Measurements from ENCODE around the gene UPP2.

The UPP2 gene

GRCh38 chr2:158094487-158095092 lies 7.1 kb upstream of the UPP2 start:
- Histone ChIP-seq H3K27me3 (ENCODE audit: control insufficient read depth, low read length) (no peaks in the 10 kb centered on the region), H3K4me1 (ENCODE audit: control insufficient read depth, low read length) (no peaks in the 10 kb centered on the region), H3K36me3 (ENCODE audit: control insufficient read depth, low read length) (no peaks in the 10 kb centered on the region), H3K9me2 (replicated peaks; ENCODE audit: control insufficient read depth, low read length) (no peaks in the 10 kb centered on the region), H3K4me2 (ENCODE audit: low read length) (no peak overlapping the region), H3K27ac (ENCODE audit: low read depth, low read length) (no peak overlapping the region), H3K4me3 (ENCODE audit: low read length) (no peak overlapping the region), H3K9me3 (ENCODE audit: control insufficient read depth, insufficient read depth, low read length) (no peaks in the 10 kb centered on the region), H3F3A (ENCODE audit: control insufficient read depth, insufficient read depth) (no peaks in the 10 kb centered on the region), H4K20me1 (ENCODE audit: control insufficient read depth, insufficient read depth, low read depth, low read length) (no peaks in the 10 kb centered on the region), H3K79me2 (ENCODE audit: control insufficient read depth, low read length) (no peaks in the 10 kb centered on the region)
- TF ChIP-seq CTCF (IDR thresholded peaks at IDR 0.05; ENCODE audit: low read depth, low read length, poor library complexity, severe bottlenecking) = no peak
- no peak for TF ChIP-seq EZH2phosphoT487 (IDR thresholded peaks at IDR 0.05; ENCODE audit: borderline replicate concordance, low read length)

DNA sequence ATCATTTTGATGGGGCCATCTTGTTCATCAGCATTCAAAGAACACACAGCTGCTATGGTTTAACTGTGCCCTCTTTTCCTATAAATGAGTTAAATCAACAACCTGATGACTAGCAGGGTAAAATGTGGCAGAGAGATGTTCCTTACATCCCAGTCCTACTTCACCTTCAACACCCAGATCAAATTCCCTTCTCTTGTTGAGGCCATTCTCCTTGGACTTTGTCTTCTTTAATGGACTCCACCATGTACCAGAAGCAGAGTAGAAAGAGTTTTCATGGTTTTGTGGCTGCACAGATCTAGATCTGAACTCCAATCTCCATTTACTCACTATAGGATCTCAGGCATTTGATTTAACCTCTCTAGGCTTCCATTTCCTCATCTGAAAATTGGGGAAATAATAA lies 6.4 kb upstream of the UPP2 start:
- TF ChIP-seq CTCF (IDR thresholded peaks at IDR 0.05; ENCODE audit: low read depth, low read length, poor library complexity, severe bottlenecking) (no peak), EZH2phosphoT487 (IDR thresholded peaks at IDR 0.05; ENCODE audit: borderline replicate concordance, low read length) (no peak)
- H3K9me3 ChIP-seq (ENCODE audit: control insufficient read depth, insufficient read depth, low read length) = no peaks in the 10 kb centered on the region

GRCh38 chr2:158095912-158096311 lies 5.8 kb upstream of the UPP2 start:
- no peaks in the 10 kb centered on the region for H3K79me2 ChIP-seq (ENCODE audit: control insufficient read depth, low read length)
- no peaks in the 10 kb centered on the region for H3K9me3 ChIP-seq (ENCODE audit: control insufficient read depth, insufficient read depth, low read length)
- H3K27ac ChIP-seq (ENCODE audit: low read depth, low read length) = no peak overlapping the region
- H4K20me1 ChIP-seq (ENCODE audit: control insufficient read depth, insufficient read depth, low read depth, low read length) = no peaks in the 10 kb centered on the region
- H3K36me3 ChIP-seq (ENCODE audit: control insufficient read depth, low read length) = no peaks in the 10 kb centered on the region
- no peaks in the 10 kb centered on the region for H3F3A ChIP-seq (ENCODE audit: control insufficient read depth, insufficient read depth)
- no peaks in the 10 kb centered on the region for H3K9me2 ChIP-seq (replicated peaks; ENCODE audit: control insufficient read depth, low read length)
- TF ChIP-seq CTCF (IDR thresholded peaks at IDR 0.05; ENCODE audit: low read depth, low read length, poor library complexity, severe bottlenecking) (no peak), EZH2phosphoT487 (IDR thresholded peaks at IDR 0.05; ENCODE audit: borderline replicate concordance, low read length) (no peak)
- no peaks in the 10 kb centered on the region for H3K27me3 ChIP-seq (ENCODE audit: control insufficient read depth, low read length)
- H3K4me3 ChIP-seq (ENCODE audit: low read length) = no peak overlapping the region
- no peak overlapping the region for H3K4me2 ChIP-seq (ENCODE audit: low read length)
- H3K4me1 ChIP-seq (ENCODE audit: control insufficient read depth, low read length) = no peaks in the 10 kb centered on the region

More for the DNA sequence above, 6.4 kb upstream of the UPP2 start:
- Histone ChIP-seq H3K4me2 (ENCODE audit: low read length) (no peak overlapping the region), H3K36me3 (ENCODE audit: control insufficient read depth, low read length) (no peaks in the 10 kb centered on the region), H3K79me2 (ENCODE audit: control insufficient read depth, low read length) (no peaks in the 10 kb centered on the region), H3F3A (ENCODE audit: control insufficient read depth, insufficient read depth) (no peaks in the 10 kb centered on the region), H3K27me3 (ENCODE audit: control insufficient read depth, low read length) (no peaks in the 10 kb centered on the region), H3K27ac (ENCODE audit: low read depth, low read length) (no peak overlapping the region), H4K20me1 (ENCODE audit: control insufficient read depth, insufficient read depth, low read depth, low read length) (no peaks in the 10 kb centered on the region), H3K4me3 (ENCODE audit: low read length) (no peak overlapping the region), H3K4me1 (ENCODE audit: control insufficient read depth, low read length) (no peaks in the 10 kb centered on the region), H3K9me2 (replicated peaks; ENCODE audit: control insufficient read depth, low read length) (no peaks in the 10 kb centered on the region)
